Left renal cortex interstitium (tissue), 4 donors: ENCODE data around the gene ZCRB1. TPM values are rescaled to one million over a fixed set of nuclear protein-coding genes. Genes with fewer than 3 reads are reported as not detected.

ENCODE experiments used
- DNase-seq, 4 donors: peaks; one replicate each; pipeline ENCODE4 v3.0.0-alpha.2; 2013; ENCODE audit warnings: low read depth in 4 of 4, low spot score in 2 of 4, missing footprints in 1 of 4
- polyA plus RNA-seq, 4 donors: library from polyadenylated mRNA; unstranded; fragments of 120-200 nt; gene quantifications; one replicate each; pipeline ENCODE4 v1.2.1, GENCODE V29; 2013; ENCODE audit not compliant: insufficient read length in 4 of 4

ZCRB1 gene
- polyA plus RNA-seq, 4 donors: 89.8 to 106 (median 102) TPM

DNA sequence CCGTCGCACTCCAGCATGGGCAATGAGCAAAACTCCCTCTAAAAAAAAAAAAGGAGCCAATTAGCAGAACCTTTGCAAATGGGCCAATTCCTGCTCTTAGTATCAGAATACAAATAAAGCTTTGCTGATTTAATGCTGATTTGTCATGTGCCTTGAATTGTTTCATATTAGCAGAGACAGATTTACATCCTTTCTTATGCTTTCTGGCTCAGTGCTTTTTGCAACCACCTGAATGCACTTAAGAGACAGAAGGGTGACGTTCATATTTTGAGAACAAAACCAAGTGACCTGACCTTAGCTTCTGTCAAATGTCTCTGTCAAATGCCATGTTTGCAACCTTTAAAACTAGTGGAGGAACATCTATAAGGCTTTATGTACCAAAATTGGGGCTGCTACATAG is 44.0 kb downstream of the ZCRB1 start:
- DNase-seq: no peak

DNA sequence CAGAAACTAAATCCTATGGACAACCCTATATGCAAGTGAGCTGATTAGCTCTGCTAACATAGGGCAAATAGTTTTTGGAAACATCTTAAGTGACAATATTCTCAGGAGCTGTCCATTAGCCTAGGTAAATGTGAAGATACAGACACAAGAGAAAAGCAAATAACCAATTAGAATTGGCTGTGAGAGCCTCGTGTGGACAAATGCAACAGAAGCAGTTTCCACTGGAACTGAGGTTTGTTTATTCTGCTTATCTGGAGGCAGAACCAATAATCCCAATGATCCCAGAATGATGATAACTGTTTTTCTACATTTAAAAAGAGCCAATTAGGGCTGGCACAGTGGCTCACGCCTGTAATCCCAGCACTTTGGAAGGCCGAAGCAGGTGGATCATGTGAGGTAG is 44.6 kb downstream of the ZCRB1 start:
- no peak for DNase-seq

DNA sequence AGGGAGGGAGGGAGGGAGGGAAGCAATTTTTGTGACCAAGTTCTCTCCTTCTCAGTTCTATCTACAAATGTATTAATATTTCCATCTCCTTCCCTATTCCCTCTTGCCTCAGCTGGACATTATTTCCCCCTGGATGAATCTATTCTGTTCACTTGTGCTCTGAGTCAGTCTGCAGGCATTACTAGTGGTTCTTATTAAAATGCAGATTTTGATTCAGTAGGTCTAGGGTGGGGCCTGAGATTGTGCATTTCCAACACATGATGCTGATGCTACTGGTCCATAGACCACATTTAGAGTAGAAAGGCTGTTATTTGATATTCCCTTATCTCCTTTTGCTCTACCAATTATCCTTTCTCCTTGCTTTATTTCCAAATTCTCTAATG is 47.8 kb downstream of the ZCRB1 start:
- DNase-seq: no peak

DNA sequence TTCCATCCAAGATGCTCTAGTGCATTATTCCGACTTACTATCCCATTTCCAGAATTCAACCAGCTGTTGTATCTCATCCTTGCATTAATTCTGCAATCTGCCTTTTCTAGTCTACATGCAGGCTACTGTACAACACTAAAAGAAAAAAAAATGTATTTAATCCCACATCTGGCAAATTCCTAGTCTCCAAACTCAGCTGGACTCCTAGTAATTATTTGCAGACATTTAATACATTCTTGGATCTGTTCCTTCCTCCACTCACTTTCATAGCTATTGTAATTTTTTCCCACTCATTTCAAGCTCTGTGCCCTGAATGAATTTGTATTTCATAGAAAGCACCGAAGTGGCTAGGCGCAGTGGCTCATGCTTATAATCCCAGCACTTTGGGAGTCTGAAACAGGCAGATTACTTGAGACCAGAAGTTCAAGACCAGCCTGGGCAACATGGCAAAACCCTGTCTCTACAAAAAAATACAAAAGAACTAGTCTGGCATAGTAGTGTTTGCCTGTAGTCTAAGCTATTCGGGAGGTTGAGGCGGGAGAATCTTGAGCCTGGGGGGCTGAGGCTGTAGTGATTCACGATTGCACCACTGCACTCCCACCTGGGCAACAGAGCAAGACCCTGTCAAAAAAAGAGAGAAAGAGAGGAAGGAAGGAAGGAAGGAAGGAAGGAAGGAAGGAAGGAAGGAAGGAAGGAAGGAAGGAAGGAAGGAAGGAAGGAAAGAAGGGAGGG is 48.3 kb downstream of the ZCRB1 start:
- no peak for DNase-seq

DNA sequence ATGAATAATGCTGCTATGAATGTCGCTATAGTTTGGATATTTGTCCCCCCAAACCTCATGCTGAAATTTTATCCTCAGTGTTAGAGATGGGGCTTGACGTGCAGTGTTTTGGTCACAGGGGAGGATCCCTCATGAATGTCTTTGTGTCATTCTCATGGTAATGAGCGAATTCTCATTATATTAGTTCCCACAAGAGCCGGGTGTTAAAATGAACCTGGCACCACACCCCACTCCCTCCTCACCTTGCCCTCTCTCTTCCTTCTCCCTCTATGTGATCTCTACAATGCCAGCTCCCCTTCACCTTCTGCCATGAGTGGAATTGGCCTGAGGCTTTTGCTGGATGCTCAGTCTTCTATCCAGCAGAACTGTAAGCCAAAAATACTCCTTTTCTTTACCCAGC is 50.4 kb downstream of the ZCRB1 start:
- no peak for DNase-seq

DNA sequence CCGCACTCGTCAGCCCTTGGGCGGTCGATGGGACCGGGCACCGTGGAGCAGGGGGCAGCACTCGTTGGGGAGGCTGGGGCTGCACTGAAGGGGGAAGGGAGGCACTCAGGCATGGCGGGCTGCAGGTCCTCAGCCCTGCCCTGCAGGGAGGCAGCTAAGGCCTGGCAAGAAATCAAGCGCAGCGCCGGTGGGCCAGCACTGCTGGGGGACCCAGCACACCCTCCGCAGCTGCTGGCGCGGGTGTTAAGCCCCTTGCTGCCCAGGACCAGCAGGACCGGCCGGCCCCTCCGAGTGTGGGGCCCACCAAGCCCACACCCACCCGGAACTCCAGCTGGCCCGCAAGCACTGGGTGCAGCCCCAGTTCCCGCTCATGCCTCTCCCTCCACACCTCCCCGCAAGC is 52.2 kb downstream of the ZCRB1 start:
- DNase-seq: no peak

DNA sequence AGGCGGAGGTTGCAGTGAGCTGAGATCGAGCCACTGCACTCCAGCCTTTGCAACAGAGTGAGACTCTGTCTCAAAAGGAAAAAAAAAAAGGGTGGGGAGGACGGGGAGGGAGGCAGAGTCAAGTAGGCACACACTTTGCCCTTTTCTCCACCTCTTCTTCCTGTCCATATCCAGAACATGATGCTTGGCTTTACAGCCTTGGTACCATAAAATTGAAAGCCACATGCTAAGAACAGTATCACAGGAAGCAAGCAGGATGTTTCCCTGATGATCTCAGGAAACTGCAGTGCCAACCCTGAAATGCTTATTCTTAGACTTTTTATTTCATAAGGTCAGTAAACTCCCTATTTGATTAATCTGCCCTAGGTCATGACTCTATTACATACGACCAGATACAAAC is 55.3 kb downstream of the ZCRB1 start:
- no peak for DNase-seq

DNA sequence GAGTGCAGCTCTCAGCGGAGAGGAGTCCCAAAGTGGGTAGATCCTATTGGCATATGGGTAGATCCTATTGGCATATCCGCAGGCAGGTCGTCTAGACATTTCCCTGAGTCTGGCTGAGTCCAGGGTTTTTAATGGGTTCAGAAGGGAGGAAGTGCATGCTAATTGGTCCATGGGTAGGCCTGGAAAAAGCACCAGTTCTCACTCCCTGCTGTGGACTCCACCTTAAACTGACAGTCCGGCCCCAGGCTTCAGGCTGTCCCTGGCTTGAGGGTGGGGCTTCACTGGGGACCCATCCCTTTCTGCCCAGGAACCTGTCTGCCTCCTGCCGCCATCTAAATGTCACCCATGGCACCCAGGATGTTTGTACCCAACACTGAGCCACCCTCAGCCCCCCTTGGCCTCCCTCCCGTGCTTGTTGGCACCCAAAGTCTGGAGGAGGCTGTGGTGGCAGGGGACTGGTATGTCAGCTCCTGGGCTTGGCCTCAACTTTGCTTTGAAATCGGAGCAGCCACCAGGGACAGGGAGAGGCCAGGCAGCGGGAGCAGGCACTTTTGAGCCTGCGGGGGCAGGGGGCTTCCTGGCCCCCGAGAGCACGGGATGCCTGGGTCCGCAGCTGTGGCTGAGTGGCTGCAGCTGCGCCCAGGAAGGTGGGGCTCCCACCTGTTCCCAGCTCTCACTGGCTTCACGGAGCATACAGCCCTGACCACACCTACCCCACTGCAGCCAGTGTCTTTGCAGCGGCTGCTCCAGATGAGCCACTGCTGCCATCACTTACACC is 58.3 kb downstream of the ZCRB1 start:
- DNase-seq: no peak

DNA sequence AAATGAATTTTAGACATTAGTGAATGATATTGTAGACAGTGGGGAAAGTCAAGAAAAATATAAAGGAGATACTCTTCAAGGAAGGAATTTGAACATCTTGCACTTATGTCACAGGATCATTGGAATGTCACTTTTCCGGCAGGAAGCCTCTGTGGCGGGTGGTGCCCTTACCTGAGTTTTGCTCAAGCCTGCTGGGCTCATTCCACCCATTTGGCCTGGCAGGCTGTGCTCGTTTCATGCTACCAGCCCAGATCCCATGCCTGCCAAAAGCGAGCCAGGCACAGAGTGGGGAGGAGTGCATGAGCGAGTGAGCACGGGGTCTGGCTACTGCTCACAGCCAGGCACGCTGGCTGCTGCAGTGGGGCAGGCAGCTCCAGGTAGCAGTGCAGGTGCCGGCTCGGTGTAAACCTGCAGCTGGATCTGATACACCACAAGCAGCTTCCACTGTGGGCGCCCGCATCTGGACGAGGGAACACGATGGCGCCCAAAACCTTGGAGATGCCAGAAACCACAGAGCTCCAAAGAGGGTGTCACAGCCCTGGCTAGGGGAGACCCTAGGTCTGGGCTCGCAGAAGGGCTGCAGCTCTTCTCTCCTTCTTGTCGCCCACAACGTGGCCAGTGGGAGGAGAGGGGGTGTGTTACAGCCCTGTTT is 59.2 kb downstream of the ZCRB1 start:
- no peak for DNase-seq

DNA sequence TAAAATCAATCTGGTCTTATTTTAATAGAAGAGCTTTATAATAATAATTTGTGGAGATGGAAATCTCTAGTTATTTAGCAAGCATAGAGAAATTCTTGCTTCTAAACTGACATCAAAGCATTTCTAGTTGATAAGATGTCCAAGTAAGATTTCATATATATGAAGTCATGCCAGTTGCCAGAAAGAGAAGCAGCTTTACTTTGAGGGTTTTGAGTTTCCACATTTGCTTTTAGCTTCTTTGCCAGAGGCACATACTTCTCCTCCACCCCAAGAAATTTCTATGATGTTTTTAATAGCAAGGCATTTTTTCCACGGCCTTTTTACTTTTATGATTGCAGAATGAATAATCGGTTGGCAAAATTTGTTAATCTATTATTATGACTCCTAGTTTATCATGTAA is 63.6 kb downstream of the ZCRB1 start:
- DNase-seq: no peak

Other genes starting within 250 kb of the ZCRB1 start
- gene GXYLT1, start 181.2 kb downstream of the ZCRB1 start, polyA plus RNA-seq: 10 to 100 TPM; 25.3 to 32.6 (median 29.1) TPM
- gene YAF2, start 87.8 kb downstream of the ZCRB1 start, polyA plus RNA-seq: 10 to 100 TPM; 26.6 to 29.2 (median 28.2) TPM
- gene PPHLN1, start 73 bp upstream of the ZCRB1 start, polyA plus RNA-seq: 10 to 100 TPM; 58.9 to 75.7 (median 68.7) TPM